Endometrial microvascular endothelial cells (primary cell): ENCODE measurements around the gene NBL1. TPM values are rescaled to one million over a fixed set of nuclear protein-coding genes. Genes with fewer than 3 reads are reported as not detected.

Experiments
- total RNA-seq: library from RNA; depleted of rRNA; stranded (reverse); fragments of >200 nt; gene quantifications from one replicate; pipeline ENCODE4 v1.2.3, GENCODE V29; 2015; ENCODE audit errors: inconsistent ontology term

The NBL1 gene
- total RNA-seq, 1 donor from 2014 or later = 50.8 TPM

Other genes with a start within 250 kb of the NBL1 start
- gene CAPZB, start 158.8 kb upstream of the NBL1 start, total RNA-seq = 146 TPM
- not detected for gene HTR6, start 20.6 kb downstream of the NBL1 start, total RNA-seq
- gene TMCO4, start 155.6 kb downstream of the NBL1 start, total RNA-seq = 18.0 TPM
- not detected for gene RNF186, start 171.0 kb downstream of the NBL1 start, total RNA-seq
- gene OTUD3, start 238.1 kb downstream of the NBL1 start, total RNA-seq = 4.4 TPM